NK-92 (cell line): ENCODE results near the gene ACBD6.

Experiments
- DNase-seq: peaks from one replicate; lab custom pipeline; 2025; ENCODE audit not compliant: unreplicated experiment; lab: John Stamatoyannopoulos, UW

The ACBD6 gene

DNA sequence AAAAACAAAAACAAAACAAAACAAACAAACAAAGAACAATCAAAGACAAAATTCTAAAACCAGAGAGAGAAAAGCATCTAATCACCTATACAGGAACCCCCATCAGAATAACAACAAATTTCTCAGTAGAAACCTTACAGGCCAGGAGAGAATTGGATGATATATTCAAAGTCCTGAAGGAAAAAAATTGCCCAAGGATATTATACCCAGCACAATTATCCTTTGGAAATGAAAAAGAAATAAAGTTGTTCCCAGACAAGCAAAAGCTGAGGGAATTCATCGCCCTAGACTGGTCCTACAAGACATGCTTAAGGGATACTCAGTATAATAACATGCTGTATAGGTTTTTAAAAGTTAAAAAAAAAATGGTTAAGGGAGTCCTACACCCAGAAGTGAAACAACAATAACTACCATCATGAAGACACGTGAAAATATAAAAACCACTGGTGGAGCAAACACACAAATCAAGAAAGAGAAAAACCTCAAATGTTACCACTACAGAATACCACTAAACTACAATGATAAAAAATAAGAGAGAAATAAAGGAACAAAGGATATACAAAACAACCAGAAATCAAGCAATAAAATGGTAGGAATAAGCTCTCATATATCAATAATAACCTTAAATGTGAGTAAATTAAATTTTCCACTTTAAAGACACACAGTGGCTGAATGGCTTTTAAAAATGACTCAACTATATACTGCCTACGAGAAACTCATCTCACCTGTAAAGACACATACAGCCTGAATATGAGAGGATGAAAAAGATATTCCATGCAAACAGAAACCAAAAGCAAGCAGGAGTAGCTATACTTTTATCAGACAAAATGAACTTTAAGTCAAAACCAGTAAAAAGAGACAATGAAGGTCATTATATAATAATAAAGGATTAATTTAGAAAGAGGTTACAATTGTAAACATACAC lies 121.9 kb downstream of the ACBD6 start:
- no peak for DNase-seq

DNA sequence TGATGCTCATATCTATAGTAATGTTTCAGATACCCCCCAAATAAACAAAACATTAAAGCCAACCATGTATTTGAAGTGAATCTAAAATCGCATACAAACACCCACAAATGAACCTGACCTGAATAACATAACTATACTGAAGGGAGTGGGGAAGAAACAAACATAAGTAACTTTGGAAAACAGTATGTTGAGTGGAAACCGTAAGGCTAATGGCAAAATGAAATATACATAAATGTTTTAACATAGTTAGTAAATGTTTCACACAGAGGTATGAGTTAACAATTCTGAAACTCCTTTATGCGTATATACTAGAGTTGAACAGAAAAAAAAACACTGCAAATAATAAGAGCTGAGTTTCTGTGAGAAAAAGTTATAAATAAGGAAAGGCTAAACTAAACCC lies 125.6 kb downstream of the ACBD6 start:
- no peak for DNase-seq

DNA sequence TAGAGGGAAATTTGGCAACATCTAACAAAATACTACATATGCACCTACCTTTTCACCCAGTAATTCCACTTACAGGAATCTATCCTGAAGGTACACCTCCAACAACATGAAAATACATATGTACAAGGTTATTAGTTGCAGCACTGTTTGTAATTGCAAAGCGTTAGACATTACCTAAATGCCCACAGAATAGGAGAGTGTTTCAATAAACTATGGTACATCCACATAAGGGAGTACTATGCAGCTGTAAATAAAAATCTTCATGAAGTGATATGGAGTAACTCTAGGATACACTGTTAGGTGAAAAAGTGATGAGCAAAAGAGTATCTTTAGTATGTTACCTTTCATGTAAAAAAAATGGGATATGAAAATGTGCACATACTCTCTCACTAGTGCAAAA lies 126.1 kb downstream of the ACBD6 start:
- no peak for DNase-seq

DNA sequence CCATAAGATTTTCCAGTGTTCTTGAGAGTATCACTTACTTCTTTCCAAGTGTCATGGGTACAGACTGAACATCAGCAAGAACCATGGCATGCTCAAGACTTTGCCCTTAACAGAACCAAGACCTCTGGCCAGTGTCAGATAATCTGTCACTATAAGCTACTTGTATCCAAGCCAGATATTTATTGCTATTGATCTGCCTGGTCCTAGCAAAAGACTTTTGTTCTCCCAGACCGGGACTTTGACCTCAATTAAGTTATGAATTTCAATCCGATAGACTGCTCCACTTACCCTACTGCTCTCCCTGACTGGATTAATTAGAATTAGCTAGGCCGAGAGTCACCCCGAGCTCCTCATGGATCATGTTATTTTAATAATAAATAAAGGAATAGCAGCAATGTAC lies 129.6 kb downstream of the ACBD6 start:
- no peak for DNase-seq

DNA sequence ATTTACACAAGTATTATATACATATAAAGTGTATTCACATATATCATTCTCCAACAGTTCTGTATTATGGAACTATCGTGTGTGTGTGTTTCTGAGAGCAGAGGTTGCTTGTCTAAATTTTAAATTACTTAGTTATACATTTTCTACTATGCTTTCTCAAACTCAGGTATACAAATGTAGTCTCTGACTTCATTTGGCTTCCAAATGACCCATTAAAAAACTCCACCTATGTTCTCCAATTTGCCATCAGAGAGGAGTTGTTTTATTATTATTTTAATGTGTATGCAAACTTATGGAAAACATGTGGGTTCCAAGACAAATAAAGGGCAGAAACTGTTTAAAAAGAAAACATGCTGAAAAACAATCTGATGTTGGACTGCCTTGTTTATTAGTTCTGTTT lies 131.8 kb downstream of the ACBD6 start:
- no peak for DNase-seq

DNA sequence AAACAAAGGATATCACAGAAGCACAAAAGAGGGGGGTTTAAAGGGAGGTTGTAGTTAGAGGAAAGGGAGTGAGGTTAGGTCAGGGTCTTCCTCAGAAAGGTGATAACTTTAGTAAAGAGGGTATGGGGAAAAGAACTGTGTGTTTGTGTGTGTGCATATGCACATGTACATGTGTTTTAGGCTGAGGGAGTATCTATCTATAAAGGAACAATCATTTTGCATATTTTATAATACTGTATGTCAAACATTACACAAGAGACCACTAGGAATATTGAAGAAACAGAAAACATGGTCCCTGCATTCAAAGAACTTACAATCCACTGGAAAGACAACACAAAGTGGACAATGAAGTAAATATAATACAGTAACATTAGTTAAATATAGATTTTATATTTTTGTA lies 132.2 kb downstream of the ACBD6 start:
- DNase-seq, result no peak

DNA sequence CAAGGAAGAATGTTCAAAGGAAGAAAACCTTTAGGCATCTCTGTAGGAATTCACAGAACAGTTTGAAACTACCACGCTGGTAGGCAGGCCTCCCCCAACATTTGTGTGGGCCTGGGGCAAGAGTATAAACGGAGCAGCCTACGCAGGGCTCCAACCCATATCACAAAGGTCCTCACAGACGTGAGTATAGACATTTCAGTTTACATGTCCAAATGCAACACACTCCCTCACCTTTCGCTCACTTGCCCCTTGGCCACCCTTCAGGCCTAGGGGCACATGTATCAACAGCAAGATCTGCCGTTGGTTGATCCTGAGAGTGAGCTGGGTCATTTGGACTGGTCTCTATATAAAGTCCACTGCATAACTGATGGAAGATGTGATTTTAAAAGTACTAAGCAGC lies 133.3 kb downstream of the ACBD6 start:
- DNase-seq, result no peak

DNA sequence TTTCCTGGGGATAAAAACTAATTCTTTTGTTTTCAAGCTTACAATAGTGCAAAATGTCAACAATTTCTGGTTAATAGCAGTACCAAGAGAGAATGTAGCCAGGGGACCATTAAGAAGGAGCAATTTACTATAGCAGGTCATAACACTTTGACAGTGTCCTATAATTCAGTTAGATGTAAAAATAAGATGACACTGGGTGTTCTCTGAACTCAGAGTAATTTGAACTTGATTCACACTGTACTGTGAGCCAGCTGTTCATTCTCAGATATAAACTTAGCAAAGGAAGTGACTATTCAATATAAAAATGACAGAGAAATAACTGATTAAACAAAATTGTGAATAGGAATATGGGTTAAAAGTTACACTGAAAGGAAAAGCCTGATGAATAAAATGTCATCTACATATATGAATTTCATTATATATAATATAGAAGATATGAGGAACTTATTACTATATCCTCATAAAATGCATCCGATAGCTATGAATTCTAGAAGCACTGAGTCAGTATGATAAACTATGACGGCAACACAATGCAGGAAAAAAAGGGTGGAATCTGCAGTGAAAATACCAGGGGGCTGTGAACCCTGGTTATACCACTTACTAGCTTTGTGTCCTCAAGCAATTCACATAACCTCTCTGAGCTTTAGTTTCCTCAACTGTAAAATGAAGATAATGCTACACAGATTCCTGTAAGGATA lies 135.9 kb downstream of the ACBD6 start:
- DNase-seq, result no peak

DNA sequence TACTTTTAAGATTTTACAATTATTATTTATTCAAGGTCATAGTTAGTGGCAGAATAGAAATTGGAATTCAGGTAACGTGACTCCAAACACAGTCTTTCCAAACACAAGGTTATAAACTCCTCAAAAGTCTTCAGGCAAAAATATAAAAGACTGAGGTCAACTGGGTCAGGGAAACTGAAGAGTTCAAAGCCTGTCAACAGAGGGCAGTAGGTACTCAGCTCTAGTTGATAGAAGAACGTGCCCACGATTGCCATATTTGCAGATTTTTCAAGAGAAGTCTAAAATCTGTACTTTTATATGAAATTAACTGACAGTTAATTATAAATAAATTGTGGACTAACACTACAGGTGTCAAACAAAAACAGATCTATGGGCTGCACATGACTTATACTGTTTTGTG lies 137.3 kb downstream of the ACBD6 start:
- no peak for DNase-seq

DNA sequence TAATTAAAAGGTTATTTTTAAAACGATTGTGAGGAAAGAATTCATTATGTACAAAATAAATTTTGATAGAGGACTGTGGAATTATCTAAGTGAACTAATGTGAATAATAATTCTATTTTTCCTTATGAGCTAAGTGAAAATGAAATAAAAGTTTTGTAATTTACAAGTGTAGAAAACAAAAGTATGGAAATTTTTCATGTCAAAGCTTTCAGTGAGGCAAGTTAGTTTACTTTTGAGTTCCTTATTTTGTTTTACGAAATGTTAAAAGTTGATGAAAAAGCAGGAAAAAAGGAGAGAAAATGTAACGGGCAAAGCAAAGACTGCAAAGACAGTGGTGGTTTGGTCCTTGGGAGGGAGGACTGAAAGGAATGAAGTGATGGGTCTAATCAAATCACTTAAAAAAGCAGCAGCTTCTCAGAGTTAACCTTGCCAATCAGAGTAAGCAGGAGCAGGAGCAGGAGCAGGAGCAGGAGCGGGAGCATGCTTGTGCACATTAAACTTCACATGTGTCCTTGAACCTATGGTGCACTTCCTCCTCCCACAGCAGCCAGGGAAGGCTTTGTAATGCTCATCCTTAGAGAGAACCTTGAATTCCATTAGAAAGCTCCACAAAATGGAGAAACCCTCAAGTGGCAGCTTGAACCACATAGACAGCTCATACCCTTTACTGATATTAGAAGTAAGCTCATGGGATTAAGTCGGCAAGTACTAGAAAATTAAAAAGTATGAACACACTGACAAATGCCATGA lies 139.0 kb downstream of the ACBD6 start:
- no peak for DNase-seq

DNA sequence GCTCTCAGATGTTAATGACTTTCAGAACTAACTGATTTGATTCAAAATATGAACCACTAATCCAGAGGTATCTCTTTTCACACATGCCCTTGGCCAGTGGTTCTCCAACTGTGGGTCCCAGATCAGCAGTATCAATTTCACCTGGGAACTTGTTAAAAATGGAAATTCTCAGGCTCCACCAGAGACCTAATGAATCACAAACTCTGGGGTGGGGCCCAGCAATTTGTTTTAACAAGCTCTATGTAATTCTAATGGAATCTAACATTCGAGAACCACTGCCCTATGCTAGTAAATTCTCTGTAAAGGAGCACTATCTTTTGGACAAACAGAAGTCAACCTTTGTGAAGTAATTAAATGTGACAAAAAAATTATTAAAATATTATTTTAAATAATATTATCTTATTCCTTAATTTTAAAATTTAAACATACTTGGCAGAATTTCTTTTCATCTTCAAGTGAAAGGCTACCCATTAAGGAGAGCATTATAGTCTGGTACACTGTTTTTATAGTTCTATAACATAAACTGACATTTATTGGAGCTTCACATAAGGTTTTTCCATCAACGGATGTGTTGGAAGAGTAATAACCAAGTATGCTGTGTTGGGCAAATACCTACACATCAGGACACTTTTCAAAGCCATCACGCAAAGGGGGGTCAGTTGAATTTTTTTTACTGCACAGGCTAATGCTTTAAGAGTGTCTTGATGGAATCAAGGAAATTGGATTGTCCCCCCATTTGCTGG lies 141.9 kb downstream of the ACBD6 start:
- DNase-seq, result no peak

DNA sequence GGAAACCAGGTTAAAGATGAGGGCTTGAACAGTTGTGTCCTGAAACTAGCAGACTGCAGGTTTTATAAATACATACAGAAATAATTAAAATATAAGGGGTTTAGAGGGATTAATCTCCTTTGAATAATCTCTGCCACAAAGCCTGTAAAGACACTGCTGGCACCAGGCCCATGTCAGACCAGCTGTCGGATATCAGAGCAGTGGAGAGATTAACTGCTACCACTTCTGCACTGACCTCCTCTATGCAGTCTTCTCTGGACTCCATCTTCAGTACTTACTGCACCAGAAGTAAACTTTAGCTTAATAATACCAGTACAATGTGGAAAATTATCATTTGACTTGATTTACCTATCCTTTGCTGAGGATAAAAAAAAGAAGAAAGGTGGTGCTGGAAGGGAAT lies 143.7 kb downstream of the ACBD6 start:
- no peak for DNase-seq

DNA sequence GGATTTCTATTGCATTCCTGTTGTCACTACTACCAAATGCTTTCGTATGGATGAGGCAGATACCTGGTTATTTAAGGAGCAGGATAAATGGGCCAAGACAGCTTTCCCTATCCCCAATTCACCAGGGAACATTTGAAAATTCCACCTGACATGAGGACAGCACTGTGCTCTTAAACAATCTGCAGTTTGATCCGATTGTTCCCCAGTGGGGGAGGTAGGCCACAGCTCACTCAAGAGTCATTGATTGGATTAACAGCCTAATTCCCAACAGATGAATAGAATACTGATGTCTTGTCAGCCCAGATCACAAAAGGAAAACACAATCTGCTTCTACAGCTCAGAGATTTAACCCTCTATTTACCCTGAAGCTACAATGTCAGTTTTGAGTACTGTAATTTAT lies 148.4 kb downstream of the ACBD6 start:
- no peak for DNase-seq

DNA sequence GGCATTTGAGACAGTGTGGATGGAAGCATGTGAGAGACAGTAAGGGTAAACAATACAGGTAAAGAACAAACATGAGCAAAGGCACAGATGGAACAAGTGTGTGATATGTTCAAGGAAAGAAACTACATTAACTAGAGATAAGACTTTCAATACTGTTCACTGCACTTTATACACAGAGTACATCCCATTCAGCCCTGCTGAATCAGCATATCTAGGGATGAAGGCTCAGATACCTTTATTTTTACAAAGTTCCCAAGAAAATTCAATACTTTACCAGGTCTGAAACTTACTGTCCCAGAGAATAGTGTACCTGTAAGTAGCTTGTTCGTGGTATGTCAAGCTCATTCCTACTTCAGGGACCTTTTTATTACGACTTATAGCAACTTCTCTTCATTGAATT lies 149.8 kb downstream of the ACBD6 start:
- DNase-seq, result no peak

DNA sequence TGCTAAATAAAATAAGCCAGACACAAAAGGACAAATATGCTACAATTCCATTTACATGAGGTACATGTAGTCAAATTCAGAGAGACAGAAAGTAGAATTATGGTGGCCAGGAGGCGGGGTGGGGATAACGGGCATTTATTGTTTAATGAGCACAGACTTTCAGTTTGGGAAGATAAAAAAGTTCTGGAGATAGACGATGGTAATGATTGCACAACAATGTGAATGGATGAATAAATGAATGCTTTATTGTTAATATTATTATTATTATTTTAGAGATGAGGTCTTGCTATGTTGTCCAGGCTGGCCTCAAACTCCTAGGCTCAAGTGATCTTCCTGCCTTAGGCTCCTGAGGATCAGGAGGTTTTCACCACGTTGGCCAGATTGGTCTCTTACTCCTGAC lies 150.4 kb downstream of the ACBD6 start:
- DNase-seq, result no peak

DNA sequence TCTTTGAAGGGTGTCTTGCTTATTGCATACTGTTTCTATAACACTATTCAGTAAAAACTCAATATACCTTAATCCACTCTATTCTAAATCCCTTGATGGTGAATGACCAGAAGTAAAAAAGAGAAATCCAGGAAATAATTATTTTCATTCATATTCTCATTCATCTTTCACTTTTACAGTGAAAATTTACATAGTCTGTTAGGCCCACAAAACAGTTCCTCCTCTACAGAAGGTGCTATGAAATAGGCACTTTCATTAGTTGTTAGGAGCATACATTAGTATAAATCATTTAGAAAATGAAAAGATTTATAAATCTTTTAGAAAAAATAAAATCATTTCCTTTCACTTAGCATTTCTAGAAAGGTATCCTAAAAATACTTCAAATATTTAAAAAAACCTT lies 157.2 kb downstream of the ACBD6 start:
- no peak for DNase-seq

DNA sequence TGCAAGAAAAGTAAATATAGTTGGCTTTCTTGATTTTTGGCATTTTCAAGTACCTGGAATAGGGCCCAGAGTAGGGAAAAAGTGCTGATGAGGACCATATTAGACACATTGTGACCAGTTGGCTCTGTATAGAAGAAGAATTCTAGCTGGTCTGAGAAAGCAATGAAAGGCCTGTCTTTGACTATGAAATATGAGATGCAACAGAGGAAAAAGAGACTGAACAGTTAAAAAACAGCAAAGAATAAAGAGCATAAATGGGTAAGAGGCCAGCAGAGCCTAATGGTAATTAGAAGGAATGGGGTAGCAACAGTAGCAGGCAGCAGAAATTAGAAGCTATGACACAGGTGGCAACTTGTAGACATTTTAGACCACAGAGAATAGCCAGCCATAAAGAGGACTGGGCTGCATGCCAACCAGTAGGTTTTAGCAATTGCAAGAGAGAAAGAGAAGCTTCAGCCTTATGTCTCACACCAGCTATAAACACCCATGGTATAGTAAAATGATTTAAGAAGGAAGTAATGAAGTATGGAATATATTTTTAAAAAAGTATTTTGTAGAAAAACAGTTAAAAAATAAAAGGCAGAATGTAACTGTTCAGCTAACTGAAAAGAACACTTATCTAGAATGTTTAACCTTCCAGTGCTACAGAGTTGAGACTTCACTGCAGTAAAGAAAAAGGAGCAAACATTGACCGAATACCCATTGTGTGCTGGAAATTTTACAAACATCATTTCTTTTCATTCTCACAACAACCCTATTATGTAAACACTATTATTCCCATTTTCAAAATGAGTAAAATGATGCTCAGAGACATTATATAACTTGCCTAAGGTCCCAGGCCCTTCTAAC lies 158.2 kb downstream of the ACBD6 start:
- no peak for DNase-seq

DNA sequence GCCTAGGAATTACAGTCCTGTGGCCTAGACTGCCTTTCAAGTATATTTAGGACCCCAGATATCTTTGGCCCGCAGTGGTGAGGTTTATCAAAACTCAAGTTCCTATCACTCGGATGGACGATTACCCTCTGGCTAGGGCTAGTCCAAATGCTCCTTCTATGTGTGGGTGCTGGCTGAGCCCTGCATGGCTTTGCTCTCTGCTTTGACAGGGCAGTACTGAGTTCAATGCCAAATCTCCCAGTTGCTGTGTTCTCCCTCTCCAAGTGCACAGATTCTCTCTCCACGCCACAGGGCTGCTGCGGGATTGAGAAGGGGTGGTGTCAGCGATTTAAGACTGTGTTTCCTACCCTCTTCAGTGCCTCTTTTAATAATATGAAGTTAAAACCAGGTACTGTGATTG lies 175.3 kb downstream of the ACBD6 start:
- DNase-seq, result no peak

DNA sequence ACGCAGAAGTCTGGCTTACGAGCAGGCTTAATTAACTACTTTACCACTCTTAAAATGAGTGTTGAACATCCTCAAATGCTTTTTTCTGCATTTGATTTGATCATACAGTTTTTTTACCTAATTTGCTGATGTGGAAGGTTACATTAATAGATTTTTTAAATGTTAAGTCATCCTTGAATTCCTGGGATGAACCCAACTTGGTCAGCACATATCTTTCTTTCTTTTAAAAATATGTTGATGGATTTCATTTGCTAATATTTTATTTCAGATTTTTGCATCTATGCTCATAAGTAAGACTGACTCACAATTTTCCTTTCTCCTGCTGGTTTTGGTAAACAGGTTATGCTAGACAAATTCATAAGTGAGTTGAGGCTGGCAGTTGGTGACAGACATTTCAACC lies 189.5 kb downstream of the ACBD6 start:
- no peak for DNase-seq

DNA sequence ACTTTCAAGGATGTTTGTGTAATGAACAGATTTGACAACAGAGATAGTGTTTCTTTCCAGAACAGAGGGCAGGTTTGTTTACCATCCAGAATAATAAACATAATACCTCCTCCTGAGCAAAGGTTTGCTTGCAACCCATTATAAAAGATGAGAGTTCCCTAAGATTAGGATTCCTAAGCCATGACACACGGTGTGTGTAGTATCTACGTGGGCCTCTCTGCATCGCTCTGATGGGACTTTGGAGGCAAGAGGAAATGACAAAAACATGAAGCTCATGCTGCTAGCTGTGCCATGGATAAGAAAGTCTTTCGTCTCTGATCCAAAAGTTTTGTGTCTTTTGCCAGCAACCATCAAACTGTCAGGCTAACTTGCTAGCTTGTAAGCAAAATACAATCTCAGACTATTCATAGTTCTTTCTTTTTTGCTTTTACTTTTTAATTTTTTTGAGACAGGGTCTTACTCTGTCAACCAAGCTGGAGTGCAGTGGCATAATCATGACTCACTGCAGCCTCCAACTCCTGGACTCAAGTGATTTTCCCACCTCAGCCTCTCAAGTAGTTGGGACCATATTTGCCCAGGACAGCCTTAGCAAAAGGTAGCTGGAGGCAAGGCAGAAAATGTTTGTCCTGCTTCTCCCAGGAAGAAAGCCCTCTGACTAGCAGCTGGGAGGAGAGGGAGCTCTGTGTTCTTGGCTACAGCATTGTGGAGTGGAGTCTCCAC lies 191.2 kb downstream of the ACBD6 start:
- no peak for DNase-seq
